ENCODE measurements around the gene IFNGR2.

DNA sequence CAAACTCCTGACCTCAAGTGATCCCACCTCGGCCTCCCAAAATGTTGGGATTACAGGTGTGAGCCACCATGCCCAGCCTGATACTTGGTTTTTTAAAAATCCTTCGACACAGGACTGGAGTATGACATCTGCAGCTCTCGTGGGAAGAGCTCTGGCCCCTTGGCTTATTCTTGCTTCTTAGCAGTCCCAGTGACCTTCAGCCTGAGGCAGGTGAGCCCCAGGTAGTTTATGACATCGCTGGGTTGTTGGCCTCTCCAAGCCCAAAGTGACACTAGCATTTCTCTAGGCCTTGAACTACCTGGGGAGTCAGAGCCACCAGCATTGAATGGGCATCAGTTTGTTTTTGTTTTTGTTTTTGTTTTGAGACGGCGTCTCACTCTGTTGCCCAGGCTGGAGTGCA is 15.9 kb upstream of the IFNGR2 start:
- TF ChIP-seq, protein P1, sequence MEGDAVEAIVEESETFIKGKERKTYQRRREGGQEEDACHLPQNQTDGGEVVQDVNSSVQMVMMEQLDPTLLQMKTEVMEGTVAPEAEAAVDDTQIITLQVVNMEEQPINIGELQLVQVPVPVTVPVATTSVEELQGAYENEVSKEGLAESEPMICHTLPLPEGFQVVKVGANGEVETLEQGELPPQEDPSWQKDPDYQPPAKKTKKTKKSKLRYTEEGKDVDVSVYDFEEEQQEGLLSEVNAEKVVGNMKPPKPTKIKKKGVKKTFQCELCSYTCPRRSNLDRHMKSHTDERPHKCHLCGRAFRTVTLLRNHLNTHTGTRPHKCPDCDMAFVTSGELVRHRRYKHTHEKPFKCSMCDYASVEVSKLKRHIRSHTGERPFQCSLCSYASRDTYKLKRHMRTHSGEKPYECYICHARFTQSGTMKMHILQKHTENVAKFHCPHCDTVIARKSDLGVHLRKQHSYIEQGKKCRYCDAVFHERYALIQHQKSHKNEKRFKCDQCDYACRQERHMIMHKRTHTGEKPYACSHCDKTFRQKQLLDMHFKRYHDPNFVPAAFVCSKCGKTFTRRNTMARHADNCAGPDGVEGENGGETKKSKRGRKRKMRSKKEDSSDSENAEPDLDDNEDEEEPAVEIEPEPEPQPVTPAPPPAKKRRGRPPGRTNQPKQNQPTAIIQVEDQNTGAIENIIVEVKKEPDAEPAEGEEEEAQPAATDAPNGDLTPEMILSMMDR (IDR thresholded peaks at IDR 0.05), result no peak
- no peak for TF ChIP-seq EP300 (IDR thresholded peaks at IDR 0.05)
